Keratinocyte (primary cell): ENCODE measurements around the gene CGRRF1. TPM values are rescaled to one million over a fixed set of nuclear protein-coding genes. Genes with fewer than 3 reads are reported as not detected.

Experiments used
- DNase-seq: peaks from one replicate; pipeline ENCODE4 v3.0.0-alpha.2; 2011; ENCODE audit warnings: low read depth, missing footprints, low spot score
- FAIRE-seq: peaks from 2 replicates; lab custom pipeline; 2011; peaks lifted over from hg19 to GRCh38; lab: Jason Lieb, UNC
- H2AFZ ChIP-seq: 2 replicates; pipeline ENCODE4 v1.6.0; 2012; ENCODE audit warnings: low read length, control low read depth, inconsistent platforms; ENCODE audit not compliant: control insufficient read depth
- H3K27ac ChIP-seq: 2 replicates; pipeline ENCODE4 v1.5.1; 2011; ENCODE audit warnings: low read length; ENCODE audit not compliant: control insufficient read depth, insufficient read depth
- H3K27me3 ChIP-seq: 3 replicates; pipeline ENCODE4 v1.6.0; 2011; ENCODE audit warnings: low read length; ENCODE audit not compliant: control insufficient read depth, insufficient read depth; ENCODE audit errors: extremely low read depth
- H3K36me3 ChIP-seq, 2 experiments: 2 replicates in 1 of 2; 3 replicates in 1 of 2; pipeline ENCODE4 v1.5.1; 2011; ENCODE audit warnings: low read length in 2 of 2, mild to moderate bottlenecking in 1 of 2; ENCODE audit not compliant: control insufficient read depth in 2 of 2, insufficient read depth in 2 of 2; ENCODE audit errors: extremely low read depth in 1 of 2
- H3K4me1 ChIP-seq: 3 replicates; pipeline ENCODE4 v1.5.1; 2011; ENCODE audit warnings: low read length; ENCODE audit not compliant: control insufficient read depth, insufficient read depth; ENCODE audit errors: extremely low read depth
- H3K4me2 ChIP-seq: 3 replicates; pipeline ENCODE4 v1.6.0; 2011; ENCODE audit warnings: low read depth, low read length; ENCODE audit not compliant: control insufficient read depth, insufficient read depth; ENCODE audit errors: extremely low read depth
- H3K4me3 ChIP-seq, 3 experiments: fragments of 200-600 bp in 1 of 3; sonication (generic) in 1 of 3; 2 replicates in 2 of 3; 3 replicates in 1 of 3; pipeline ENCODE4 v1.5.1; 2011 to 2016; ENCODE audit warnings: low read length in 3 of 3, mild to moderate bottlenecking in 3 of 3, control low read depth in 2 of 3, inconsistent platforms in 1 of 3, low read depth in 1 of 3, mixed read lengths in 1 of 3, mixed run types in 1 of 3, moderate library complexity in 1 of 3; ENCODE audit not compliant: control insufficient read depth in 2 of 3, insufficient read depth in 2 of 3; ENCODE audit errors: extremely low read depth in 1 of 3
- H3K79me2 ChIP-seq: 2 replicates; pipeline ENCODE4 v1.6.0; 2012; ENCODE audit warnings: low read length; ENCODE audit not compliant: control insufficient read depth, insufficient read depth
- H3K9ac ChIP-seq: 3 replicates; pipeline ENCODE4 v1.6.0; 2011; ENCODE audit warnings: low read length; ENCODE audit not compliant: control insufficient read depth, insufficient read depth; ENCODE audit errors: extremely low read depth
- H3K9me1 ChIP-seq: 3 replicates; pipeline ENCODE4 v1.6.0; 2011; ENCODE audit warnings: low read length; ENCODE audit not compliant: control insufficient read depth, insufficient read depth; ENCODE audit errors: extremely low read depth
- H3K9me3 ChIP-seq: 2 replicates; pipeline ENCODE4 v1.5.1; 2012; ENCODE audit warnings: low read depth, low read length; ENCODE audit not compliant: control insufficient read depth
- H4K20me1 ChIP-seq: 3 replicates; pipeline ENCODE4 v1.6.0; 2011; ENCODE audit warnings: low read length; ENCODE audit not compliant: control insufficient read depth, insufficient read depth; ENCODE audit errors: extremely low read depth
- CTCF ChIP-seq, 3 experiments: IDR thresholded peaks in 1 of 3; conservative IDR thresholded peaks in 1 of 3; optimal IDR thresholded peaks in 1 of 3; 2 replicates in 2 of 3; 3 replicates in 1 of 3; pipeline versions ENCODE3 to v1.5.1; 2011; ENCODE audit warnings: low read length in 3 of 3, mild to moderate bottlenecking in 3 of 3, moderate library complexity in 2 of 3, control low read depth in 1 of 3, inconsistent platforms in 1 of 3; ENCODE audit not compliant: insufficient read depth in 2 of 3; ENCODE audit errors: extremely low read depth in 1 of 3
- EZH2 ChIP-seq: IDR thresholded peaks from one replicate; pipeline ENCODE4 v1.6.1; 2012; ENCODE audit warnings: inconsistent platforms, mild to moderate bottlenecking, low read length, moderate library complexity
- dilution Hi-C: fragments of 300-500 bp; cut with MboI; formaldehyde crosslinking; loops from one replicate; pipeline ENCODE4 v1.7.0; 2020; ENCODE audit warnings: low sequenced_read_pairs; ENCODE audit not compliant: extremely low pct_ligation_motif_present
- polyA plus RNA-seq, 5 experiments: library from polyadenylated mRNA; depleted of rRNA in 3 of 5; stranded (reverse) in 3 of 5; stranded (forward) in 1 of 5; unstranded in 1 of 5; fragments of >200 nt; gene quantifications; 1 replicate in 1 of 5; 2 replicates in 3 of 5; 3 replicates in 1 of 5; pipeline versions ENCODE4 v1.2.1 to v1.2.3, GENCODE V29; 2011 to 2012; ENCODE audit warnings: missing spikeins in 2 of 5, low read depth in 1 of 5, low replicate concordance in 1 of 5

The CGRRF1 gene
- polyA plus RNA-seq, 1 donor (not counting 4 experiments of a cell fraction or from before 2014, with no cell fraction given) = 19.5 TPM

GRCh38 chr14:54577977-54578376 is 68.3 kb downstream of the CGRRF1 start:
- H3K4me1 ChIP-seq = peaks cover 16% of the 10 kb centered on the region
- no peak overlapping the region for H3K9ac ChIP-seq
- TF ChIP-seq CTCF (optimal IDR thresholded peaks at IDR 0.05 in 1 of 3, IDR thresholded peaks at IDR 0.05 in 1 of 3, conservative IDR thresholded peaks at IDR 0.05 in 1 of 3; ENCODE audit: extremely low read depth in 1 of 3, insufficient read depth in 2 of 3, low read length in 3 of 3) (no peak), EZH2 (no peak)
- H3K36me3 ChIP-seq = peaks cover 12 to 33% of the 10 kb centered on the region in 2 experiments
- no peak overlapping the region for H3K4me2 ChIP-seq
- H3K27me3 ChIP-seq = no peaks in the 10 kb centered on the region
- FAIRE-seq (no peak), DNase-seq (no peak)
- no peak overlapping the region for H2AFZ ChIP-seq
- peaks cover 2% of the 10 kb centered on the region for H3K9me1 ChIP-seq
- no peaks in the 10 kb centered on the region for H4K20me1 ChIP-seq
- no peaks in the 10 kb centered on the region for H3K9me3 ChIP-seq
- dilution Hi-C loops = no loop called here
- H3K4me3 ChIP-seq = no peak overlapping the region
- H3K79me2 ChIP-seq = peaks cover 84% of the 10 kb centered on the region
- no peak overlapping the region for H3K27ac ChIP-seq

- no peaks in the 10 kb centered on the region for H4K20me1 ChIP-seq
- no peak overlapping the region for H3K27ac ChIP-seq
- no peaks in the 10 kb centered on the region for H3K9me3 ChIP-seq
- FAIRE-seq = no peak
- H3K4me2 ChIP-seq = no peak overlapping the region
- no peak overlapping the region for H3K9ac ChIP-seq
- H3K36me3 ChIP-seq = peaks cover 15 to 22% of the 10 kb centered on the region in 2 experiments
- no peak overlapping the region for H3K4me3 ChIP-seq
- DNase-seq = no peak
- H3K79me2 ChIP-seq = peaks cover 80% of the 10 kb centered on the region
- H3K9me1 ChIP-seq = peaks cover 2% of the 10 kb centered on the region
- H3K27me3 ChIP-seq = no peaks in the 10 kb centered on the region
- no peak overlapping the region for H2AFZ ChIP-seq
- dilution Hi-C loops = no loop called here
- TF ChIP-seq EZH2 (no peak), CTCF (optimal IDR thresholded peaks at IDR 0.05 in 1 of 3, IDR thresholded peaks at IDR 0.05 in 1 of 3, conservative IDR thresholded peaks at IDR 0.05 in 1 of 3; ENCODE audit: extremely low read depth in 1 of 3, insufficient read depth in 2 of 3, low read length in 3 of 3) (no peak)
- H3K4me1 ChIP-seq = peaks cover 16% of the 10 kb centered on the region
These were observed 69.9 kb downstream of the CGRRF1 start for GRCh38 chr14:54579621-54580020.
